Measurements from ENCODE around the gene ARHGEF6. TPM values are rescaled to one million over a fixed set of nuclear protein-coding genes. Genes with fewer than 3 reads are reported as not detected.
"Not testable (repeated sequence)": the region's sequence is repeated elsewhere in the genome, so short reads cannot be mapped to it uniquely, and the experiment has no call there.

ARHGEF6 gene
- total RNA-seq, 1 donor from 2014 or later = 32.4 TPM

GRCh38 chrX:136802515-136802914 is 21.8 kb upstream of the ARHGEF6 start:
- no peak overlapping the region for H3K27ac Mint-ChIP-seq
- no peak overlapping the region for H3K4me3 Mint-ChIP-seq
- H3K9me3 Mint-ChIP-seq = no peaks in the 10 kb centered on the region
- DNase-seq (no peak), ATAC-seq (ENCODE audit: low read depth) (no peak)
- no peak for TF ChIP-seq CTCF (IDR thresholded peaks at IDR 0.05)
- ChIA-PET POLR2A (no interaction called here), CTCF (no interaction called here)
- peaks cover 8% of the 10 kb centered on the region for H3K4me1 Mint-ChIP-seq
- no peaks in the 10 kb centered on the region for H3K36me3 Mint-ChIP-seq (ENCODE audit: low read depth)
- intact Hi-C loops (cut with micrococcal nuclease) = no loop called here
- H3K27me3 Mint-ChIP-seq = no peaks in the 10 kb centered on the region

GRCh38 chrX:136797787-136798186 is 17.1 kb upstream of the ARHGEF6 start:
- no peak for TF ChIP-seq CTCF (IDR thresholded peaks at IDR 0.05)
- no peak overlapping the region for H3K4me3 Mint-ChIP-seq
- CTCF ChIA-PET = no interaction called here

GRCh38 chrX:136795132-136795531 is 14.4 kb upstream of the ARHGEF6 start:
- H3K4me3 Mint-ChIP-seq; H3K4me1 Mint-ChIP-seq; H3K27ac Mint-ChIP-seq; intact Hi-C loops (cut with micrococcal nuclease); POLR2A ChIA-PET; ATAC-seq (ENCODE audit: low read depth); CTCF ChIA-PET; H3K9me3 Mint-ChIP-seq; H3K27me3 Mint-ChIP-seq; DNase-seq; H3K36me3 Mint-ChIP-seq (ENCODE audit: low read depth): not testable (repeated sequence)

More at GRCh38 chrX:136797787-136798186, 17.1 kb upstream of the ARHGEF6 start:
- no peak overlapping the region for H3K27ac Mint-ChIP-seq
- H3K27me3 Mint-ChIP-seq = no peaks in the 10 kb centered on the region
- H3K9me3 Mint-ChIP-seq = no peaks in the 10 kb centered on the region
- POLR2A ChIA-PET = interaction anchor here (0.6 kb wide), 1 partner anchor 26 kb away, joined by 4 read pairs; no protein-coding TSS in a partner anchor
- H3K4me1 Mint-ChIP-seq = peaks cover 8% of the 10 kb centered on the region
- intact Hi-C loops (cut with micrococcal nuclease) = no loop called here
- no peaks in the 10 kb centered on the region for H3K36me3 Mint-ChIP-seq (ENCODE audit: low read depth)
- ATAC-seq (ENCODE audit: low read depth) (no peak), DNase-seq (no peak)

- H3K9me3 Mint-ChIP-seq; POLR2A ChIA-PET; intact Hi-C loops (cut with micrococcal nuclease); DNase-seq; H3K27ac Mint-ChIP-seq; H3K27me3 Mint-ChIP-seq; H3K4me1 Mint-ChIP-seq; H3K4me3 Mint-ChIP-seq; H3K36me3 Mint-ChIP-seq (ENCODE audit: low read depth); ATAC-seq (ENCODE audit: low read depth); CTCF ChIA-PET: not testable (repeated sequence)
Observed at GRCh38 chrX:136794660-136795059, 13.9 kb upstream of the ARHGEF6 start.

- intact Hi-C loops (cut with micrococcal nuclease) = no loop called here
- no peaks in the 10 kb centered on the region for H3K36me3 Mint-ChIP-seq (ENCODE audit: low read depth)
- H3K4me1 Mint-ChIP-seq = peaks cover 8% of the 10 kb centered on the region
- ChIA-PET CTCF (no interaction called here), POLR2A (interaction anchor here (0.5 kb wide), 1 partner anchor 20 kb away, joined by 3 read pairs; no protein-coding TSS in a partner anchor)
- DNase-seq (no peak), ATAC-seq (ENCODE audit: low read depth) (no peak)
- no peak for TF ChIP-seq CTCF (IDR thresholded peaks at IDR 0.05)
- no peaks in the 10 kb centered on the region for H3K9me3 Mint-ChIP-seq
- H3K4me3 Mint-ChIP-seq = no peak overlapping the region
- no peak overlapping the region for H3K27ac Mint-ChIP-seq
- no peaks in the 10 kb centered on the region for H3K27me3 Mint-ChIP-seq
Observed at GRCh38 chrX:136794080-136794479, 13.3 kb upstream of the ARHGEF6 start.

- ChIA-PET CTCF (no interaction called here), POLR2A (no interaction called here)
- intact Hi-C loops (cut with micrococcal nuclease) = no loop called here
- no peaks in the 10 kb centered on the region for H3K4me1 Mint-ChIP-seq
- no peaks in the 10 kb centered on the region for H3K9me3 Mint-ChIP-seq
- no peak for TF ChIP-seq CTCF (IDR thresholded peaks at IDR 0.05)
- no peak for DNase-seq
- H3K4me3 Mint-ChIP-seq = no peak overlapping the region
- ATAC-seq (ENCODE audit: low read depth) = no peak
- H3K36me3 Mint-ChIP-seq (ENCODE audit: low read depth) = no peaks in the 10 kb centered on the region
- H3K27ac Mint-ChIP-seq = no peak overlapping the region
- H3K27me3 Mint-ChIP-seq = no peaks in the 10 kb centered on the region
Observed at GRCh38 chrX:136789856-136790255, 9.1 kb upstream of the ARHGEF6 start.
